HepG2 (cell line): ENCODE results near the gene HIPK3. TPM values are rescaled to one million over a fixed set of nuclear protein-coding genes. Genes with fewer than 3 reads are reported as not detected.

ENCODE experiments used
- ATAC-seq: fragments of 200-7000 bp; cut with Tn5 transposase; 3 replicates; pipeline ENCODE4 v1.9.1; 2020; ENCODE audit warnings: mild to moderate bottlenecking, moderate library complexity
- BruUV-seq: library from RNA; stranded (reverse); fragments of 400-500 nt; replicated peaks from 2 replicates; lab custom pipeline; 2021; lab: Mats Ljungman, UMichigan
- CTCF ChIA-PET: fragments of 300-600 bp; formaldehyde crosslinking; extraction: SDS; loops from one replicate; lab custom pipeline; 2021; ENCODE audit warnings: low total read pairs, inconsistent platforms, low intra/inter-chr PET ratio; lab: Yijun Ruan, JAX
- POLR2A ChIA-PET: fragments of 350-600 bp; sonication (Branson Sonifier 250); formaldehyde crosslinking; loops from one replicate; lab custom pipeline; 2020; ENCODE audit warnings: antibody characterized with exemption, inconsistent platforms; lab: Yijun Ruan, JAX
- DNase-seq: peaks from one replicate; pipeline ENCODE4 v3.0.0-alpha.2; 2015; ENCODE audit warnings: low spot score
- FAIRE-seq: peaks from 3 replicates; lab custom pipeline; 2011; peaks lifted over from hg19 to GRCh38; lab: Jason Lieb, UNC
- H2AFZ ChIP-seq: one replicate; pipeline ENCODE4 v1.6.1; 2011; ENCODE audit warnings: low read length, inconsistent platforms
- H3K27ac ChIP-seq: fragments of 300-600 bp; 3 replicates; pipeline ENCODE4 v1.8.0; 2011; ENCODE audit warnings: mixed run types, mild to moderate bottlenecking, mixed read lengths, low read length, inconsistent platforms; ENCODE audit not compliant: insufficient read depth; ENCODE audit errors: extremely low read length
- H3K27me3 ChIP-seq, 2 experiments: fragments of 200-600 bp in 1 of 2; 2 replicates in 1 of 2; 3 replicates in 1 of 2; pipeline versions ENCODE4 v1.6.0 to v1.8.0; 2011; ENCODE audit warnings: low read length in 2 of 2, mild to moderate bottlenecking in 2 of 2, moderate library complexity in 2 of 2, inconsistent platforms in 1 of 2; ENCODE audit not compliant: insufficient read depth in 2 of 2, control insufficient read depth in 1 of 2
- H3K36me3 ChIP-seq, 2 experiments: fragments of 200-600 bp in 1 of 2; replicated peaks in 1 of 2; 2 replicates in 1 of 2; 3 replicates in 1 of 2; pipeline versions ENCODE4 v1.5.1 to v1.8.0; 2011; ENCODE audit warnings: low read length in 2 of 2, inconsistent platforms in 1 of 2; ENCODE audit not compliant: insufficient read depth in 2 of 2, control insufficient read depth in 1 of 2
- H3K4me1 ChIP-seq: 2 replicates; pipeline ENCODE4 v1.5.1; 2012; ENCODE audit warnings: low read length, inconsistent platforms; ENCODE audit not compliant: insufficient read depth
- H3K4me2 ChIP-seq: 2 replicates; pipeline ENCODE4 v1.6.0; 2011; ENCODE audit warnings: low read depth, low read length, inconsistent platforms
- H3K4me3 ChIP-seq, 3 experiments: fragments of 200-600 bp in 1 of 3; sonication (generic), shearing (Covaris generic) in 1 of 3; replicated peaks in 1 of 3; 2 replicates each; pipeline ENCODE4 v1.5.1; 2011 to 2016; ENCODE audit warnings: low read length in 3 of 3, inconsistent platforms in 2 of 3, low read depth in 2 of 3, mild to moderate bottlenecking in 2 of 3, control low read depth in 1 of 3, mixed read lengths in 1 of 3; ENCODE audit not compliant: insufficient read depth in 1 of 3
- H3K79me2 ChIP-seq: one replicate; pipeline ENCODE4 v1.6.1; 2011; ENCODE audit warnings: low read length, inconsistent platforms; ENCODE audit not compliant: insufficient read depth
- H3K9ac ChIP-seq: 2 replicates; pipeline ENCODE4 v1.6.0; 2011; ENCODE audit warnings: mild to moderate bottlenecking, low read depth, low read length, inconsistent platforms; ENCODE audit not compliant: insufficient read depth
- H3K9me3 ChIP-seq: 2 replicates; pipeline ENCODE4 v1.5.1; 2012; ENCODE audit warnings: mild to moderate bottlenecking, low read length
- H4K20me1 ChIP-seq: 2 replicates; pipeline ENCODE4 v1.6.0; 2011; ENCODE audit warnings: inconsistent platforms, mild to moderate bottlenecking, low read length, moderate library complexity; ENCODE audit not compliant: insufficient read depth
- HDAC6 ChIP-seq: fragments of 200-600 bp; sonication (generic); IDR thresholded peaks from 2 replicates; pipeline ENCODE4 v1.7.0; 2017; ENCODE audit warnings: mild to moderate bottlenecking, antibody characterized with exemption, low read length, low read depth
- IRX3 ChIP-seq: sonication (generic); formaldehyde crosslinking; IDR thresholded peaks from 2 replicates; pipeline ENCODE4 v1.8.1; 2023; ENCODE audit warnings: mild to moderate bottlenecking, low read depth, missing genetic modification reagents, borderline replicate concordance
- JDP2 ChIP-seq: sonication (generic); formaldehyde crosslinking; IDR thresholded peaks from 2 replicates; pipeline ENCODE4 v1.8.1; 2022; ENCODE audit warnings: missing genetic modification reagents, borderline replicate concordance
- MYNN ChIP-seq: sonication (generic); formaldehyde crosslinking; IDR thresholded peaks from 2 replicates; pipeline ENCODE4 v1.4.0; 2020; ENCODE audit warnings: mild to moderate bottlenecking, low read depth, missing genetic modification reagents
- SNAI1 ChIP-seq: sonication (generic); formaldehyde crosslinking; IDR thresholded peaks from 2 replicates; pipeline ENCODE4 v1.5.0; 2020; ENCODE audit warnings: mild to moderate bottlenecking, missing genetic modification reagents, borderline replicate concordance
- ZBED4 ChIP-seq: sonication (generic); formaldehyde crosslinking; IDR thresholded peaks from 2 replicates; pipeline ENCODE4 v1.4.0; 2020; ENCODE audit warnings: missing genetic modification reagents, borderline replicate concordance
- ZBTB34 ChIP-seq: sonication (generic); formaldehyde crosslinking; IDR thresholded peaks from 2 replicates; pipeline ENCODE4 v1.8.0; 2022; ENCODE audit warnings: mild to moderate bottlenecking, missing genetic modification reagents
- ZNF687 ChIP-seq: sonication (generic); formaldehyde crosslinking; IDR thresholded peaks from 2 replicates; pipeline ENCODE4 v1.5.1; 2020; ENCODE audit warnings: mild to moderate bottlenecking, missing genetic modification reagents, moderate library complexity
- ZNF784 ChIP-seq: sonication (generic); formaldehyde crosslinking; IDR thresholded peaks from 2 replicates; pipeline ENCODE4 v1.5.1; 2020; ENCODE audit warnings: missing genetic modification reagents, mild to moderate bottlenecking, borderline replicate concordance
- ZNF850 ChIP-seq: sonication (generic); formaldehyde crosslinking; conservative IDR thresholded peaks from 2 replicates; pipeline ENCODE4 v1.9.0; 2021; ENCODE audit warnings: mild to moderate bottlenecking, missing genetic modification reagents
- WGBS: methylation state at CpG from one replicate; pipeline ENCODE4 v1.1.6; 2017; ENCODE audit warnings: low lambda C conversion rate; 5-methylcytosine and 5-hydroxymethylcytosine counted together
- in situ Hi-C: cut with HindIII; loops from 2 replicates; pipeline ENCODE4 v1.10.0; 2017; ENCODE audit warnings: low pct_unique_long_range_greater_than_20kb; ENCODE audit not compliant: extremely low pct_ligation_motif_present
- intact Hi-C: fragments of 100-400 bp; cut with micrococcal nuclease; formaldehyde crosslinking; loops from one replicate; pipeline ENCODE4 v1.10.0; 2022; ENCODE audit not compliant: unreplicated experiment
- polyA plus RNA-seq, 8 experiments: library from polyadenylated mRNA; depleted of rRNA in 3 of 8; stranded (reverse) in 7 of 8; unstranded in 1 of 8; fragments of >200 nt; fragmentation: Illumina TruSeq in 4 of 8; extraction: Trizol in 4 of 8; gene quantifications; 2 replicates each; pipeline versions ENCODE4 v1.2.1 to v1.2.3, GENCODE V29; 2011 to 2016; ENCODE audit warnings: low read depth in 4 of 8, missing spikeins in 1 of 8, mixed read lengths in 1 of 8; ENCODE audit not compliant: insufficient read depth in 1 of 8
- total RNA-seq, 5 experiments: library from RNA; depleted of rRNA; stranded (reverse); fragments of >200 nt; fragmentation: Illumina TruSeq; extraction: Trizol; gene quantifications; 2 replicates each; pipeline ENCODE4 v1.2.3, GENCODE V29; 2016; ENCODE audit warnings: low read depth in 1 of 5

Gene HIPK3
- total and polyA plus RNA-seq, 2 of the 13 experiments (the other 11 are each of a cell fraction or from before 2014, with no cell fraction given), result 20.5 to 44.3 TPM

- H3K9ac ChIP-seq, result no peak overlapping the region
- intact Hi-C loops (loop anchor here (5.0 kb wide), 1 partner anchor 43 kb away; the partner anchor contains the start of gene HIPK3), in situ Hi-C loops (no loop called here)
- no peak for FAIRE-seq
- BruUV-seq, result no TSS peak
- H3K4me3 ChIP-seq, result no peak overlapping the region
- no peaks in the 10 kb centered on the region for H3K79me2 ChIP-seq
- DNase-seq, result no peak
- H3K4me1 ChIP-seq, result peaks cover 14% of the 10 kb centered on the region
- CTCF ChIA-PET, result no interaction called here
- no peak overlapping the region for H3K4me2 ChIP-seq
- no peaks in the 10 kb centered on the region for H3K27me3 ChIP-seq
- TF ChIP-seq SNAI1 (no peak), ZBED4 (no peak), ZNF850 (CRISPR knock-in tag) (no peak), ZBTB34 (no peak), ZNF687 (CRISPR knock-in tag) (no peak), JDP2 (CRISPR knock-in tag) (no peak), MYNN (CRISPR knock-in tag) (no peak), HDAC6 (no peak), ZNF784 (CRISPR knock-in tag) (no peak), IRX3 (CRISPR knock-in tag) (no peak)
- H2AFZ ChIP-seq, result no peak overlapping the region
- H3K36me3 ChIP-seq, result no peaks in the 10 kb centered on the region
- H3K9me3 ChIP-seq, result no peaks in the 10 kb centered on the region
- WGBS, result 69% methylated on average over 2 of the region's 2 CpGs
- POLR2A ChIA-PET, result no interaction called here
- no peak overlapping the region for H3K27ac ChIP-seq
- H4K20me1 ChIP-seq, result no peaks in the 10 kb centered on the region
- ATAC-seq, result no peak
Observed at GRCh38 chr11:33214767-33215166, 42.4 kb upstream of the HIPK3 start.
